HFFc6 (cell line): ENCODE data around the gene NCBP2L. TPM values are rescaled to one million over a fixed set of nuclear protein-coding genes. Genes with fewer than 3 reads are reported as not detected.

ENCODE experiments used
- DNase-seq: peaks from one replicate; pipeline ENCODE4 v3.0.0-alpha.2; 2018
- H3K27ac Mint-ChIP-seq: 2 replicates; pipeline ENCODE4 v1.8.0; 2020; ENCODE audit warnings: mild to moderate bottlenecking, mixed read lengths
- H3K27me3 Mint-ChIP-seq: 2 replicates; pipeline ENCODE4 v1.8.0; 2021; ENCODE audit warnings: mild to moderate bottlenecking, moderate library complexity, mixed read lengths; ENCODE audit not compliant: insufficient read depth
- H3K36me3 Mint-ChIP-seq: 2 replicates; pipeline ENCODE4 v1.8.0; 2021; ENCODE audit warnings: low read depth, mixed read lengths
- H3K4me1 Mint-ChIP-seq: 2 replicates; pipeline ENCODE4 v1.8.0; 2020; ENCODE audit warnings: low read depth, mixed read lengths
- H3K4me3 Mint-ChIP-seq: 2 replicates; pipeline ENCODE4 v1.8.0; 2020; ENCODE audit warnings: mild to moderate bottlenecking, moderate library complexity, mixed read lengths
- H3K9me3 Mint-ChIP-seq: 2 replicates; pipeline ENCODE4 v1.8.0; 2020; ENCODE audit warnings: mild to moderate bottlenecking, mixed read lengths
- total RNA-seq, 6 experiments: library from RNA; stranded (reverse); fragmentation: NEBNext Ultra II Directional; extraction: Animal tissue kit (Norgen Biotek cat#: 25700); gene quantifications; 2 replicates in 1 of 6; 3 replicates in 5 of 6; pipeline ENCODE4 v1.2.3, GENCODE V29; 2021
- TF ChIP-seq, protein P1 (sequence below): fragments of 200-600 bp; sonication (generic); IDR thresholded peaks from 2 replicates; pipeline ENCODE4 v1.5.0; 2021; ENCODE audit warnings: antibody characterized with exemption, mild to moderate bottlenecking

The NCBP2L gene
- total RNA-seq, 6 experiments from 2014 or later = not detected

DNA sequence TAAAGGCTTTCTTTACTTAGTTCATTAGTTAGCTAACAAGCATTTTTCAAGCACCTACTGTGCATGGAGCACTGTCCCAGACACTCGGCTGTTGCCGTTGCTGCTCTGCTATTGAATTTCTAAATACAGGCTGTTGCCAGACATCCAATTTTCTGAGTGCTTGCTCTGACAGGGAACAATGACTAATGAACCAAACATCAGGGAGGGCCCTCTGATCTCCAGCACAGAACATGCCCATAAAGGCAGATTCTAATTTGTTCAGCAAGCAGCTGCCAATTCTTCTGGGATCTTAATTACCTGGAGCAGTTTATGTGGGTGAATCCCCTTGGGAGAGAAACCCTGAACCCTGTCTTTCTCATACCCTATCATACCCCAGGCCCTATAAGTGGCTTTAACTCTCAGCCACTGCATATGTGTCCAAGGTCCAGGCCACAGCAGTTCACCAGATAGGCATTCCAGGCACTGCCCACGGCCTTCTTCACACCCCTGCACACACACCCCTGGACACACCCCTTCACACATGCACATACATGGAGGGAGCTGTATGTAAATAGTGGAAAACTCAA, 29.9 kb upstream of the NCBP2L start:
- Mint-ChIP-seq H3K4me3 (no peak overlapping the region), H3K27me3 (no peaks in the 10 kb centered on the region; the same call in 1 of the 2 replicates)
- DNase-seq = peak; percentile 62

DNA sequence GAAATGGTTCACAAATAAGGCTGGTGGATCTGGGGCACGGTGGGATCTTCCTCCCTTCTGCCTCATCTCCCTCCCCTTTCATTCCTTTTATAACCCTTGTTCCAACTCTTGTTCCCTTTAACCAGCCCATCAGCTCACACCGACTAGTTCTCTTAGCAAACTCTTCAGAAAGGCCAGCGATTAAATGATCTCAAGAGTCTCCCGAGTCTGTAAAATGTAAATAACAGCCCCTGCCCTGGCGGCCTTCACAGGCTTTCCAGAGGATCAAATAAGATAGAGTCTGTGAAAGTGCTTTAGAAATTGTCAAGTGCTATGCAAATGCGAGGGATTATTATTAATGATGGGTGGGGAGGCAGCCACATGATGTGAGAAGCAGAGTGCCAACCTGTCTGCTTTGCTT, 29.0 kb upstream of the NCBP2L start:
- H3K4me1 Mint-ChIP-seq = peaks cover 17% of the 10 kb centered on the region
- no peaks in the 10 kb centered on the region for H3K9me3 Mint-ChIP-seq
- H3K4me3 Mint-ChIP-seq = no peak overlapping the region
- no peak overlapping the region for H3K27ac Mint-ChIP-seq
- TF ChIP-seq, protein P1, sequence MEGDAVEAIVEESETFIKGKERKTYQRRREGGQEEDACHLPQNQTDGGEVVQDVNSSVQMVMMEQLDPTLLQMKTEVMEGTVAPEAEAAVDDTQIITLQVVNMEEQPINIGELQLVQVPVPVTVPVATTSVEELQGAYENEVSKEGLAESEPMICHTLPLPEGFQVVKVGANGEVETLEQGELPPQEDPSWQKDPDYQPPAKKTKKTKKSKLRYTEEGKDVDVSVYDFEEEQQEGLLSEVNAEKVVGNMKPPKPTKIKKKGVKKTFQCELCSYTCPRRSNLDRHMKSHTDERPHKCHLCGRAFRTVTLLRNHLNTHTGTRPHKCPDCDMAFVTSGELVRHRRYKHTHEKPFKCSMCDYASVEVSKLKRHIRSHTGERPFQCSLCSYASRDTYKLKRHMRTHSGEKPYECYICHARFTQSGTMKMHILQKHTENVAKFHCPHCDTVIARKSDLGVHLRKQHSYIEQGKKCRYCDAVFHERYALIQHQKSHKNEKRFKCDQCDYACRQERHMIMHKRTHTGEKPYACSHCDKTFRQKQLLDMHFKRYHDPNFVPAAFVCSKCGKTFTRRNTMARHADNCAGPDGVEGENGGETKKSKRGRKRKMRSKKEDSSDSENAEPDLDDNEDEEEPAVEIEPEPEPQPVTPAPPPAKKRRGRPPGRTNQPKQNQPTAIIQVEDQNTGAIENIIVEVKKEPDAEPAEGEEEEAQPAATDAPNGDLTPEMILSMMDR = no peak
- DNase-seq = no peak
- peaks cover 3% of the 10 kb centered on the region for H3K27me3 Mint-ChIP-seq
- no peaks in the 10 kb centered on the region for H3K36me3 Mint-ChIP-seq

More for the DNA sequence above, 29.9 kb upstream of the NCBP2L start:
- TF ChIP-seq, protein P1 = no peak
- Mint-ChIP-seq H3K27ac (no peak overlapping the region), H3K4me1 (peaks cover 17% of the 10 kb centered on the region), H3K36me3 (no peaks in the 10 kb centered on the region), H3K9me3 (no peaks in the 10 kb centered on the region)

DNA sequence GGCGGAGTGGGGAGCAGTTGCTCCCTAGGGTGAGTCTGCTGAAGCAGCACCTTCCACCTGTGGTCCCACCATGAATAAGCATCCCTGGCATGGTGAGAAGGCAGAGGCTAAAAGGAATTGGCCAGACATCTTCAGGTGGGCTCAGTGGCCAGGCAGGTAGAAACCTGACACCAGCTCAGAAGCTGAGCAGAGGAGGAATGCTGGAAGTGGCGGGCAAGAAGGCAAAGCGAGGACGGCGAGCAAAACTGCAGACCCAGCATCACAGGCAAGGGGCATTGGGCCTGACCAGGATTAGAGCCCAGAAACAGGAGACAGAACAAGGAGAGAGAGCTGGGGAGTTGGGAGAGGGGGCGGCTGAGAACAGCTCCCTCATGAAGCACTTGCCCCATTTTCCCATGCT, 27.3 kb upstream of the NCBP2L start:
- Mint-ChIP-seq H3K36me3 (no peaks in the 10 kb centered on the region), H3K4me1 (peaks cover 17% of the 10 kb centered on the region), H3K9me3 (no peaks in the 10 kb centered on the region), H3K27ac (no peak overlapping the region), H3K27me3 (peaks cover 6% of the 10 kb centered on the region), H3K4me3 (no peak overlapping the region)
- TF ChIP-seq, protein P1 = no peak
- DNase-seq = no peak

DNA sequence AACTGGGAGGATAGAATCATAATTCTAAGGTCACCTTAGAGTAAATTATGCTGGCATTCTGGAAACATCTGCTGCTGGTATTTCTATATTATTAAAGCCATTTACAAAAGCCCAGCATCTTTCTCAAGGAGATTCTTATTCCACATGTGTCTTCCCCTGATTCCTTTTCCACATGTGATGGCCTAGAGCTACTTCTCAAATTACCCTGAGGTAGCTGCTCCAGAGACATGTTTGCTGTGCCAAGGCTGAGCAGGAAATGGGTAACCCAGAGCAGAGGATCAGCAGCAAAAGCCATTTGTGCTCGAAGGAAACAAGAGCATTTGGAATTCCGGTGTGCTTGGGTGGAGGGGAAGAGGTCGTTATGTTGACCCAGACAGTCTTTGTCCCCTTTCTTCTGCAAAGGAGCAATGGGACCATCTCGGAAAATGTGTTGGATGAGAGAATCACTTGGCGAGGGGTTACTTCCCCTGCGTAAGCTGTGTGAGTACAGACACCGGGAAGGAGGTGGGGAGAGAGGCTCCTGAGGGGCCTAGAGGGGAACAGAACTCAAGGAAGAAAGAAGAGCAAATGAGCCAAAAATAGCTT, 26.6 kb upstream of the NCBP2L start:
- H3K9me3 Mint-ChIP-seq = no peaks in the 10 kb centered on the region
- no peak overlapping the region for H3K4me3 Mint-ChIP-seq
- no peak overlapping the region for H3K27ac Mint-ChIP-seq
- H3K4me1 Mint-ChIP-seq = peaks cover 17% of the 10 kb centered on the region
- peaks cover 6% of the 10 kb centered on the region for H3K27me3 Mint-ChIP-seq
- TF ChIP-seq, protein P1 = no peak
- no peak for DNase-seq
- H3K36me3 Mint-ChIP-seq = no peaks in the 10 kb centered on the region

DNA sequence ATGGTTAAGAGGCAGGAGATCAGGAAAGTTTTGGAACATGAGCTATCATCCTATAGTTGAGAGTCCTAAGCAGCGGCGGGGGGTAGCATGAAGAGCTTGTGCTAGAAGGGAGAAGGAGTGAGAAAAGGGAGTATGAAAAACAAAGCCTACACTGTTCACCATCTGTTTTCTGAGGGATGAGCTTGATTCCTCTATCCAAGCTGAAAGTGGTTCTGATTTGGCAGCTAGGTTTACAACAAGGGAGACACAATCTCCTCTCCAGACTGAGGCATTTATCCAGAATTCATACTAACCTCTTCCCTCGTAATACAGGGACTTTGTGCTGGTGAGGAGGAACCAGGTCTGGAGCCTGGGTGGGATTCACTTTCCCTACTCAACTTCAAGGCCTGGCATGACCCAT, 25.5 kb upstream of the NCBP2L start:
- Mint-ChIP-seq H3K4me3 (no peak overlapping the region), H3K27me3 (peaks cover 10% of the 10 kb centered on the region), H3K36me3 (no peaks in the 10 kb centered on the region), H3K9me3 (no peaks in the 10 kb centered on the region), H3K27ac (no peak overlapping the region), H3K4me1 (peaks cover 14% of the 10 kb centered on the region)
- TF ChIP-seq, protein P1 = no peak
- DNase-seq = no peak
